ENCODE data around the gene GAS2L2.

GRCh38 chr17:35708149-35708548, 44.9 kb downstream of the GAS2L2 start:
- TF ChIP-seq, protein P1, sequence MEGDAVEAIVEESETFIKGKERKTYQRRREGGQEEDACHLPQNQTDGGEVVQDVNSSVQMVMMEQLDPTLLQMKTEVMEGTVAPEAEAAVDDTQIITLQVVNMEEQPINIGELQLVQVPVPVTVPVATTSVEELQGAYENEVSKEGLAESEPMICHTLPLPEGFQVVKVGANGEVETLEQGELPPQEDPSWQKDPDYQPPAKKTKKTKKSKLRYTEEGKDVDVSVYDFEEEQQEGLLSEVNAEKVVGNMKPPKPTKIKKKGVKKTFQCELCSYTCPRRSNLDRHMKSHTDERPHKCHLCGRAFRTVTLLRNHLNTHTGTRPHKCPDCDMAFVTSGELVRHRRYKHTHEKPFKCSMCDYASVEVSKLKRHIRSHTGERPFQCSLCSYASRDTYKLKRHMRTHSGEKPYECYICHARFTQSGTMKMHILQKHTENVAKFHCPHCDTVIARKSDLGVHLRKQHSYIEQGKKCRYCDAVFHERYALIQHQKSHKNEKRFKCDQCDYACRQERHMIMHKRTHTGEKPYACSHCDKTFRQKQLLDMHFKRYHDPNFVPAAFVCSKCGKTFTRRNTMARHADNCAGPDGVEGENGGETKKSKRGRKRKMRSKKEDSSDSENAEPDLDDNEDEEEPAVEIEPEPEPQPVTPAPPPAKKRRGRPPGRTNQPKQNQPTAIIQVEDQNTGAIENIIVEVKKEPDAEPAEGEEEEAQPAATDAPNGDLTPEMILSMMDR (IDR thresholded peaks at IDR 0.05) = no peak
- no peak for TF ChIP-seq POLR2A (IDR thresholded peaks at IDR 0.05)
